22Rv1 (cell line): ENCODE data around the gene DPY19L2.
"Not testable (repeated sequence)": the region's sequence is repeated elsewhere in the genome, so short reads cannot be mapped to it uniquely, and the experiment has no call there.

Experiments used
- ZFX ChIP-seq: fragments of 450-650 bp; IDR thresholded peaks from 2 replicates; pipeline ENCODE4 v1.6.1; 2017; ENCODE audit warnings: antibody characterized with exemption, borderline replicate concordance
- TF ChIP-seq, protein P1 (sequence below): fragments of 450-650 bp; IDR thresholded peaks from 2 replicates; pipeline ENCODE4 v1.5.1; 2017; ENCODE audit warnings: mild to moderate bottlenecking

DNA sequence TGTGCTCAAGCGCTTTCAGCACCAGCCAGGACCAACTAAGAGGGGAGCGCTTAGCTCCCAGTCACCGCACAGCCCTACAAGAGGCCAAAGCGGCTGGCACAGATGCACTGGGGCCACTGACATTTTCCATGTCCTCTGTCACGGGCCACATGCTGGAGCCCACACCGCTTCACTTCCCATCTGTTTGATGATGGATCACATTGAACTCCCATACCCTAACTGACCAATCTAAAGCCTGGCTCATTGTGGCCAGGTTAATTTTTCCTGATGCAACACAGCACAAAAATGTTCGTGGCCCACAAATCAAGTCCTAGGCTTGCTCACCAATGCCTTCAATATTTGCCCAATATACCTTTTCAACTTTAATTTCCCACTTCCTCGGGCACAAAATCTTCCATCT is 1.1 kb upstream of the DPY19L2 start:
- TF ChIP-seq, protein P1, sequence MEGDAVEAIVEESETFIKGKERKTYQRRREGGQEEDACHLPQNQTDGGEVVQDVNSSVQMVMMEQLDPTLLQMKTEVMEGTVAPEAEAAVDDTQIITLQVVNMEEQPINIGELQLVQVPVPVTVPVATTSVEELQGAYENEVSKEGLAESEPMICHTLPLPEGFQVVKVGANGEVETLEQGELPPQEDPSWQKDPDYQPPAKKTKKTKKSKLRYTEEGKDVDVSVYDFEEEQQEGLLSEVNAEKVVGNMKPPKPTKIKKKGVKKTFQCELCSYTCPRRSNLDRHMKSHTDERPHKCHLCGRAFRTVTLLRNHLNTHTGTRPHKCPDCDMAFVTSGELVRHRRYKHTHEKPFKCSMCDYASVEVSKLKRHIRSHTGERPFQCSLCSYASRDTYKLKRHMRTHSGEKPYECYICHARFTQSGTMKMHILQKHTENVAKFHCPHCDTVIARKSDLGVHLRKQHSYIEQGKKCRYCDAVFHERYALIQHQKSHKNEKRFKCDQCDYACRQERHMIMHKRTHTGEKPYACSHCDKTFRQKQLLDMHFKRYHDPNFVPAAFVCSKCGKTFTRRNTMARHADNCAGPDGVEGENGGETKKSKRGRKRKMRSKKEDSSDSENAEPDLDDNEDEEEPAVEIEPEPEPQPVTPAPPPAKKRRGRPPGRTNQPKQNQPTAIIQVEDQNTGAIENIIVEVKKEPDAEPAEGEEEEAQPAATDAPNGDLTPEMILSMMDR = not testable (repeated sequence)
- TF ChIP-seq ZFX = not testable (repeated sequence)
